Measurements from ENCODE around the gene CRACR2A.

CRACR2A gene

GRCh38 chr12:3636328-3636727, 116.6 kb downstream of the CRACR2A start:
- no peaks in the 10 kb centered on the region for H3K9me3 ChIP-seq (ENCODE audit: control insufficient read depth, low read length)
- H3K4me3 ChIP-seq (ENCODE audit: low read length) = no peak overlapping the region
- no peaks in the 10 kb centered on the region for H3K4me1 ChIP-seq (ENCODE audit: control insufficient read depth, insufficient read depth, low read length)
- H3K9ac ChIP-seq (ENCODE audit: low read length) = no peak overlapping the region
- DNase-seq (ENCODE audit: low read depth) = no peak
- H3K36me3 ChIP-seq (ENCODE audit: control insufficient read depth, insufficient read depth, low read length, severe bottlenecking) = no peaks in the 10 kb centered on the region
- no peaks in the 10 kb centered on the region for H3K27me3 ChIP-seq (replicated peaks; ENCODE audit: control insufficient read depth, insufficient read depth, low read length)

- Histone ChIP-seq H3K9me3 (ENCODE audit: control insufficient read depth, low read length) (no peaks in the 10 kb centered on the region), H3K4me1 (ENCODE audit: control insufficient read depth, insufficient read depth, low read length) (no peaks in the 10 kb centered on the region), H3K27me3 (replicated peaks; ENCODE audit: control insufficient read depth, insufficient read depth, low read length) (no peaks in the 10 kb centered on the region), H3K36me3 (ENCODE audit: control insufficient read depth, insufficient read depth, low read length, severe bottlenecking) (no peaks in the 10 kb centered on the region), H3K4me3 (ENCODE audit: low read length) (no peak overlapping the region), H3K9ac (ENCODE audit: low read length) (no peak overlapping the region)
- DNase-seq (ENCODE audit: low read depth) = no peak
These were observed 118.6 kb downstream of the CRACR2A start for GRCh38 chr12:3634348-3634747.

- no peaks in the 10 kb centered on the region for H3K36me3 ChIP-seq (ENCODE audit: control insufficient read depth, insufficient read depth, low read length, severe bottlenecking)
- H3K9ac ChIP-seq (ENCODE audit: low read length) = no peak overlapping the region
- H3K9me3 ChIP-seq (ENCODE audit: control insufficient read depth, low read length) = no peaks in the 10 kb centered on the region
- no peaks in the 10 kb centered on the region for H3K4me1 ChIP-seq (ENCODE audit: control insufficient read depth, insufficient read depth, low read length)
- H3K4me3 ChIP-seq (ENCODE audit: low read length) = no peak overlapping the region
- no peak for DNase-seq (ENCODE audit: low read depth)
- no peaks in the 10 kb centered on the region for H3K27me3 ChIP-seq (replicated peaks; ENCODE audit: control insufficient read depth, insufficient read depth, low read length)
These were observed 119.5 kb downstream of the CRACR2A start for GRCh38 chr12:3633396-3633795.

- Histone ChIP-seq H3K4me3 (ENCODE audit: low read length) (no peak overlapping the region), H3K4me1 (ENCODE audit: control insufficient read depth, insufficient read depth, low read length) (no peaks in the 10 kb centered on the region), H3K27me3 (replicated peaks; ENCODE audit: control insufficient read depth, insufficient read depth, low read length) (no peaks in the 10 kb centered on the region), H3K9ac (ENCODE audit: low read length) (no peak overlapping the region), H3K9me3 (ENCODE audit: control insufficient read depth, low read length) (no peaks in the 10 kb centered on the region), H3K36me3 (ENCODE audit: control insufficient read depth, insufficient read depth, low read length, severe bottlenecking) (no peaks in the 10 kb centered on the region)
- peak; percentile 14 for DNase-seq (ENCODE audit: low read depth)
These were observed 120.2 kb downstream of the CRACR2A start for GRCh38 chr12:3632754-3633153.

- no peaks in the 10 kb centered on the region for H3K4me1 ChIP-seq (ENCODE audit: control insufficient read depth, insufficient read depth, low read length)
- no peak overlapping the region for H3K4me3 ChIP-seq (ENCODE audit: low read length)
- no peak for DNase-seq (ENCODE audit: low read depth)
- no peak overlapping the region for H3K9ac ChIP-seq (ENCODE audit: low read length)
- H3K36me3 ChIP-seq (ENCODE audit: control insufficient read depth, insufficient read depth, low read length, severe bottlenecking) = no peaks in the 10 kb centered on the region
- H3K27me3 ChIP-seq (replicated peaks; ENCODE audit: control insufficient read depth, insufficient read depth, low read length) = no peaks in the 10 kb centered on the region
- H3K9me3 ChIP-seq (ENCODE audit: control insufficient read depth, low read length) = no peaks in the 10 kb centered on the region
These were observed 120.7 kb downstream of the CRACR2A start for GRCh38 chr12:3632256-3632655.

- Histone ChIP-seq H3K9me3 (ENCODE audit: control insufficient read depth, low read length) (no peaks in the 10 kb centered on the region), H3K9ac (ENCODE audit: low read length) (no peak overlapping the region), H3K4me1 (ENCODE audit: control insufficient read depth, insufficient read depth, low read length) (no peaks in the 10 kb centered on the region), H3K4me3 (ENCODE audit: low read length) (no peak overlapping the region), H3K27me3 (replicated peaks; ENCODE audit: control insufficient read depth, insufficient read depth, low read length) (no peaks in the 10 kb centered on the region), H3K36me3 (ENCODE audit: control insufficient read depth, insufficient read depth, low read length, severe bottlenecking) (no peaks in the 10 kb centered on the region)
- no peak for DNase-seq (ENCODE audit: low read depth)
These were observed 121.2 kb downstream of the CRACR2A start for GRCh38 chr12:3631759-3632158.

GRCh38 chr12:3631272-3631637, 121.7 kb downstream of the CRACR2A start:
- no peaks in the 10 kb centered on the region for H3K9me3 ChIP-seq (ENCODE audit: control insufficient read depth, low read length)
- H3K4me1 ChIP-seq (ENCODE audit: control insufficient read depth, insufficient read depth, low read length) = no peaks in the 10 kb centered on the region
- no peak overlapping the region for H3K9ac ChIP-seq (ENCODE audit: low read length)
- no peak for DNase-seq (ENCODE audit: low read depth)
- no peaks in the 10 kb centered on the region for H3K27me3 ChIP-seq (replicated peaks; ENCODE audit: control insufficient read depth, insufficient read depth, low read length)
- H3K4me3 ChIP-seq (ENCODE audit: low read length) = no peak overlapping the region
- H3K36me3 ChIP-seq (ENCODE audit: control insufficient read depth, insufficient read depth, low read length, severe bottlenecking) = no peaks in the 10 kb centered on the region

GRCh38 chr12:3630621-3631271, 122.2 kb downstream of the CRACR2A start:
- no peak for DNase-seq (ENCODE audit: low read depth)
- H3K4me3 ChIP-seq (ENCODE audit: low read length) = no peak overlapping the region

GRCh38 chr12:3630111-3630510, 122.8 kb downstream of the CRACR2A start:
- no peak overlapping the region for H3K4me3 ChIP-seq (ENCODE audit: low read length)
- H3K9ac ChIP-seq (ENCODE audit: low read length) = no peak overlapping the region
- H3K27me3 ChIP-seq (replicated peaks; ENCODE audit: control insufficient read depth, insufficient read depth, low read length) = no peaks in the 10 kb centered on the region
- DNase-seq (ENCODE audit: low read depth) = no peak
- H3K36me3 ChIP-seq (ENCODE audit: control insufficient read depth, insufficient read depth, low read length, severe bottlenecking) = no peaks in the 10 kb centered on the region
- no peaks in the 10 kb centered on the region for H3K4me1 ChIP-seq (ENCODE audit: control insufficient read depth, insufficient read depth, low read length)
- no peaks in the 10 kb centered on the region for H3K9me3 ChIP-seq (ENCODE audit: control insufficient read depth, low read length)

More at GRCh38 chr12:3630621-3631271, 122.2 kb downstream of the CRACR2A start:
- Histone ChIP-seq H3K4me1 (ENCODE audit: control insufficient read depth, insufficient read depth, low read length) (no peaks in the 10 kb centered on the region), H3K27me3 (replicated peaks; ENCODE audit: control insufficient read depth, insufficient read depth, low read length) (no peaks in the 10 kb centered on the region), H3K9me3 (ENCODE audit: control insufficient read depth, low read length) (no peaks in the 10 kb centered on the region), H3K36me3 (ENCODE audit: control insufficient read depth, insufficient read depth, low read length, severe bottlenecking) (no peaks in the 10 kb centered on the region), H3K9ac (ENCODE audit: low read length) (no peak overlapping the region)

- H3K4me1 ChIP-seq (ENCODE audit: control insufficient read depth, insufficient read depth, low read length) = no peaks in the 10 kb centered on the region
- no peaks in the 10 kb centered on the region for H3K36me3 ChIP-seq (ENCODE audit: control insufficient read depth, insufficient read depth, low read length, severe bottlenecking)
- no peaks in the 10 kb centered on the region for H3K9me3 ChIP-seq (ENCODE audit: control insufficient read depth, low read length)
- no peaks in the 10 kb centered on the region for H3K27me3 ChIP-seq (replicated peaks; ENCODE audit: control insufficient read depth, insufficient read depth, low read length)
- no peak overlapping the region for H3K4me3 ChIP-seq (ENCODE audit: low read length)
- DNase-seq (ENCODE audit: low read depth) = no peak
- H3K9ac ChIP-seq (ENCODE audit: low read length) = no peak overlapping the region
These were observed 123.7 kb downstream of the CRACR2A start for GRCh38 chr12:3629057-3629830.

- H3K4me1 ChIP-seq (ENCODE audit: control insufficient read depth, insufficient read depth, low read length) = no peaks in the 10 kb centered on the region
These were observed 124.3 kb downstream of the CRACR2A start for GRCh38 chr12:3628629-3629028.

More at GRCh38 chr12:3628629-3629028, 124.3 kb downstream of the CRACR2A start:
- Histone ChIP-seq H3K27me3 (replicated peaks; ENCODE audit: control insufficient read depth, insufficient read depth, low read length) (no peaks in the 10 kb centered on the region), H3K4me3 (ENCODE audit: low read length) (no peak overlapping the region), H3K9me3 (ENCODE audit: control insufficient read depth, low read length) (no peaks in the 10 kb centered on the region), H3K36me3 (ENCODE audit: control insufficient read depth, insufficient read depth, low read length, severe bottlenecking) (no peaks in the 10 kb centered on the region), H3K9ac (ENCODE audit: low read length) (no peak overlapping the region)
- no peak for DNase-seq (ENCODE audit: low read depth)

All from adipocyte (in vitro differentiated cells).